Stimulated activated CD4-positive, alpha-beta T cell treated with anti-CD3 and anti-CD28 coated beads, Interleukin-4, amount 100 ng/mL, for 1 hour (primary cell): ENCODE results near the gene NEDD4L.

Experiments used
- DNase-seq: peaks from one replicate; pipeline ENCODE4 v3.0.0-alpha.2; 2020

NEDD4L gene

DNA sequence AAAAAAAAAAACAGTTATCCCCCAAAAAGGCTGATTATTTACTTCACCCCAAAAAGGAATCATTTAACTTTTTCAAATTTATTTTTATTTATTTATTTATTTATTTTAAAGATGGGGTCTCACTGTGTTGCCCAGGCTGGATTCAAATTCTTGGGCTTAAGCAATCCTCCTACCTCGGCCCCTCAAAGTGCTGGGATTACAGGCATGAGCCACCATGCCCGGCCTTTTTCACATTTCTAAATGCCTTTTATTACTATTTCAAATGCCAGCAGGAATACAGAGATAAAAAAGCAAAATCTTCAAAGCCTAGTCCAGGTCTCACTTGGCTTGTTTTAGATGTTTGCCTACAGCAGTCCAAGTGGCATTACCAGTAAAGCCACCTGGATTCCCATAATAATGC, 345.7 kb downstream of the NEDD4L start:
- DNase-seq: no peak

DNA sequence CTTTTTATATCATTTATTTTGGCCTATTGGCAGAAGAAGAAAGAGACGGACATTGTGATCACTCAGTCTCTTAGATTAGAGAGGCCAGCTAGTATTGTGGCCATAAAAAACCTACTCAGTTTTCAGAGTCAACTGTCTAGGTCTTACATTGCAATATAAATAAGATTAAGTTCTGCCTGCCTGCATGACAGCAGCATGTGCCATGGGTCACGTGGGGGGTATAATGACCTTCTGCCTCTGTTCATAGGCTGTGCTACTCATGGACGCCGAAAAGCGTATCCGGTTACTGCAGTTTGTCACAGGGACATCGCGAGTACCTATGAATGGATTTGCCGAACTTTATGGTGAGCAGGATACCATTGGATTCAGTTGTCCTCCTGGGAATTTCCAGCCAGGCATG, 346.4 kb downstream of the NEDD4L start:
- DNase-seq: no peak

DNA sequence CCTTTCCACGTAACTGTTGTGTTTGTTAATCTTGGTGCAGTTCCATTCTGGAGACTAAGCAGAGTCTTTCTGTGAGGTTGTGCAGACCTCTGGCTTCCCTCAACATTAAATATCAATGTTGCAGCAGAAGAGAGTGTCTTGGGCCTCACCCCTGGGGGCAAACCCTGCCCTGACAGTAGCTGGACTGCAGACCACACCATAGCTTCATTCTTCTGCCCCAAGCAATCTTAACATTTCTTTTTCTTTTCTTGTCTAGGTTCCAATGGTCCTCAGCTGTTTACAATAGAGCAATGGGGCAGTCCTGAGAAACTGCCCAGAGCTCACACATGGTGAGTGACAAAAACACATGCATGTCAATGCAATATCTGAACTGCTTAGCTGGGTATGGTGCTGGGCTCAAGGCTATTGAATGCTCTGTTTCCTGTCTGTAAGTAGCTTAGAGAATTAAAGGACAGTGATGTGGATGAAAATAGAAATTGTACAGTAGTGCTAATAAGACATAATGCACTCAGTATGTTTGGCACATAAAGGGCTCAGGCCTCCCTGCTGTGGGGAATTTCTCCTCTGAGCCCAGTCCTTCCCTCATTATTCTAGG, 347.3 kb downstream of the NEDD4L start:
- no peak for DNase-seq

DNA sequence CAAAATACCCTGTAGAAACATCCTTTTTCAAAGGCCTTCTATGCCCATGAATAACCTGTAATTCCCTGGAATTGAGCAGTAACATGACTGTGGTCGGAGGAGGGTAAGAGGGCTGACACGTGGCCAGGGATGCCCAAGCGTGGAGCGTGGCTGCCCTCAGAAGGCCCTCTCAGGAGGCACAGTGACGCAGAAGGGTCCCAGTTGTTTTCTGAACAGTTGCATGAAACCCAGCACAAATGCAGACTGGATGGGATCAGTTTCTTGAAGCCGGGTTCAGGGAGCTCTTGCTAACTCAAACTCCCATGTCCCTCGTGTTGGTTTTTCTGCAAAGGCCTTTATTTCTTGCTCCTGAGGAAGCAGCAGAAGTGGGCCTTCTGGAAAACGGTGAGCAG, 347.9 kb downstream of the NEDD4L start:
- no peak for DNase-seq

DNA sequence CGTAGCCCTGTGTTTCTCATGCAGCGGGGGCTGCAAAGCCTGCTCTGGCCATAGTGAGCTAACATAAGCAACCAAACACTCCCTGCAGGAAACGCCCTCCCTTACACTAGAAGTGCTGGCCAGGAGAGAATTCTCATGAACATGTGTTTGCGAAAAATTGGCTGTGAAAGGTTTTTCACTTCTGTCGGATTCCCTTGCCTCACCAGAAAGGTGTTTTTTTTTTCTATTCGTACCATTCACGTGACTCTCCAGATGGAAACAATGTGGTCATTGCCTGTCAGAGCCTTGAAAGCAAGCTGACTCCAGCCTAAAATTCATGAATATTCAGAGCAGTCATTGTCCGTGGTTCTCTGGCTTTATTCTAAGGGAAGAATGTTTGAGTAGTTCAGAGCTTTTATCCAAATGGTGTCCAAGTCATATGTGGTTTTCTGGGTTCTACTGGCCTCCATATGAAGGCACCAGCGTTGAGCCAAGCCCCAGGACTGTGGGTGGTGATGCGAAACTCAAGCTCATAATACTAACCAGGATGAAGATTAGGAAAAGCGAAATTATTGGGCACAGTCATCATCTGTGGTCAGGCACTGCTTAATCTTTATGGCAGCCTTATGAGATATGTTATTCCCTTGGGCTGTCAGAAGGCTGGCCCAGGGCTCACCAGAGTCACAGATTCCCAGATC, 348.4 kb downstream of the NEDD4L start:
- no peak for DNase-seq

DNA sequence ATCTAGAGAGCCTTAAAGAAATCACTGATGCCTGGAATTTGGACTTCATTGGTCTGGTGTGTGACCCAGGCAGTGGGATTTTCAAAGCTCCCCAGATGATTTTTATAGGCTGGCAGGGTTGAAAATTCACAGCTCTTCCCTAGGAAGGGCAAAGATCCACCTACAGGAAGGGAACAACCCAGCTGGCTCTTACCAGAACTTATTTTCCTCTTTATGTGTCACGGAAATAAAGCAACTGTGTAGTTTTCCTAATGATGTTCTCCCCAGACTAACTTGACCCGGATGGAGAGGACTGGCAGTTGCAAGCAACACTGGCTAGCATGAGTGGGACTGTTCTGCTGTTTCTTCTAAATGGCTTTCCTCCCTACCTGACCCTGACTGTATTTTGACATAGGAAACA, 349.3 kb downstream of the NEDD4L start:
- DNase-seq: no peak

DNA sequence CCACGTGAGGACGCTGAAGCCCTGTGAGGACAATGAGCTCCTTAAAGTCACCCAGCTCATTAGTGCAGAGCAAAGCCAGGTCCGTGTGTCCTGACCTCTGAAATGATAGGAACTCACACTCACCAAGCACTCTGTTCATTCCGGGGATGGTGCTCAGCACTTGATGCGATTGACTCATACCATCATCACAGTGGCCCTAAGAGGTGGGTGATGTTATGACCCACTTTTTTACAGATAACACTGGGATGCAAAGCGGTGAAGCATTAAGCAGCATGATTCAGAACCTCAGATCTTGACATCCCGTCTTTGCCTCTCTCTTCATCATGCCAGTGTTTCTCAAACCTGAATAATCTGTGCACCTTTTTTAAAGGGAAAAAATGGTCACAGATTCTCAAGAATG, 350.0 kb downstream of the NEDD4L start:
- DNase-seq: no peak

DNA sequence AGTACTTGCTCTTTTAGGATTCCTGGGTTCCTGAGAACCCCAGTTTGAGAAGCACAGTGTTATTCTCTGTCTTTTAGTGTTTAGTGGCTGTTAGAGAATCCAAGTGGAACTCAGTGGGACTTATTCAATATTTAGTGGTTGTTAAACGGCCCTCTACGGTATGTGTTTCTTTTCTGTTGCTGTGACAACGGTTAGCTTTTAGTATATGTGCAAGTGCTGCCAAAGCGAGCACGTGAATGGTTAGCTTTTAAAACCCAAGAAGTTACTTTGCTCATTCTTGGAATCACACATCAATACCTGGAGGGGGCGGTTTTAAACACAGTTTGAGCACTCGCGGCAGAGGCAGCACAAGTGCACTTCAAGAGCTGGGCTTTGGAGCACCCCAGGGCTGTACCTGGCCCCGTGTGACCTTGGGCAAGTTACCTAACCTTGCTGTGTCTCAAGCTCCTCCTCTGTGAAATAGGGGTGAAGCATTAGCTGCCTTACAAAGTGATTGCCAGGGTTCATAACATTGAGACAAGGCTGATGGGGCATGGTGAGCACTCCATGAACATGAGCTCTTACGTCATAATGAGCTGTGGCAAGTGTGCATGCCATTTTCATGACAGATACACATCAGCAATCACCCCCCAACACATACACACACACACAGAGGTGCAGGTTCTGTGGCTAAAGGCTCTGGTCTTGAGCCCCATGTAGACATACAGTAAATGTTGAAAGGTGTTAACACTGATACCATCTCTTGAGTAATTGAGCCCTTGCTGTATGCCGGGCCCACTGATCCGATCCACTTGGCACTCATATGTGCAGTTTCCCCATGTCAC, 350.8 kb downstream of the NEDD4L start:
- no peak for DNase-seq

DNA sequence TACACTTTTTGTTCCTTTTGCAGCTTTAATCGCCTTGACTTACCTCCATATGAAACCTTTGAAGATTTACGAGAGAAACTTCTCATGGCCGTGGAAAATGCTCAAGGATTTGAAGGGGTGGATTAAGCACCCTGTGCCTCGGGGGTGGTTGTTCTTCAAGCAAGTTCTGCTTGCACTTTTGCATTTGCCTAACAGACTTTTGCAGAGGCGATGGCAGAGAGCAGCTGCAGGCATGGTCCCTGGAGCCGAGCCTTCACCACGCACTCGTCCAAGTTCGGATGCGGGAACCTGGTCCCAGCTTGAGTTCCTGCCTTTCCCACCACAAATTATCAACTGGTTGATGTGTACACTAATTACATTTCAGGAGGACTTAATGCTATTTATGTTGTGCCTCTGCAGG, 352.1 kb downstream of the NEDD4L start:
- DNase-seq: no peak

DNA sequence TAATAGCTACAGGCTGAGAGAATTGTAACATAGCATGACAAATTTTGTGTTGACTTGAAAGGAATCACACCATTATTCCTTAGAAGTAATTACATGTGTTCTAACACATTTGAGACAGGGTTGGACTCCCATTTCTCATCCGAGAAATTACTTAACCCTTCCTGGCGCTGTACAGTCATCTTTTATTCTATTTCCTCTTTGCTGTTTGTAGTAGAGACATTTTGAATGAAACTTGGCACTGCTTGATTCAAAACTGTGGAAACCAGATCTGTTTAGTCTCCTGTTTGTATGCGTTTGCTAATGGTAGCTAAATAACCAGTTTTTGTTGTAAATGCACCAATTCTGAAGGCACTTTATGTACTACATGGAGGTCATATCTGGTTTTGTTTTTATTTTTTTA, 352.9 kb downstream of the NEDD4L start:
- no peak for DNase-seq

DNA sequence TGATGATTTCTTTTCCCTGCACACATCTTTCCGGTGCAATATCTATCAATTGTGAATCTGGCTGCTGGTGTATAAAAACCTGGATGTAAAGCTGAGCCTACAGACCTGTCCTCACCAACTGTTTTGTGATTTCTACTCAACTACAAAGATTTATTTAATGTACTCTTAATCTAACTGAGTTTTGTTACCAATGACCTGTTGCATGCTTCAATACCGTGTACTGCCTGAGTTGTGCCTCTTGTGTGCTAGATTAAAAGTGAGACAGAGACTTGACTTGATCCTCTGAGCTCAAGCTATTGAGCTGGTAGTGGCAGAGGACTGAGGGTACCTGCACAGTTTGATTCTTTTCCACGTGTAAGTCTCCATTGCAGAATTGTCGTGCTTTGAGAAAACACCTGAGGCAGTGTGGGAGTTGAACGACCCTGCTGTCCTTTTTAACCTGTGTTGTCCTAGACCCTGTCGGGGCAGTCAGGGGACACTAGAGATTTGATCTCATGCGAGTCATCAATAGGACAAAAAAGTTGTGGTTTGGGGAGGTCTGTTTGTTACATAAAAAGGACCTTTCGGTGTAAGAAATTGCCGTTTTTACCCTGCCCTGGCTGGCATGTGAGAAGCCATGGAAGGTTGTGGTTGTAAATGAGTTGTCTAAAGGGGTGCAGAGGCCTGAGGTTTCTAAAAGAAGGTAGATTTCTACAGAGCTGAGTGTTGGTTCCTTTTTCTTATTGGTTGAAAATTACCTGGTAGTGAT, 353.5 kb downstream of the NEDD4L start:
- no peak for DNase-seq

DNA sequence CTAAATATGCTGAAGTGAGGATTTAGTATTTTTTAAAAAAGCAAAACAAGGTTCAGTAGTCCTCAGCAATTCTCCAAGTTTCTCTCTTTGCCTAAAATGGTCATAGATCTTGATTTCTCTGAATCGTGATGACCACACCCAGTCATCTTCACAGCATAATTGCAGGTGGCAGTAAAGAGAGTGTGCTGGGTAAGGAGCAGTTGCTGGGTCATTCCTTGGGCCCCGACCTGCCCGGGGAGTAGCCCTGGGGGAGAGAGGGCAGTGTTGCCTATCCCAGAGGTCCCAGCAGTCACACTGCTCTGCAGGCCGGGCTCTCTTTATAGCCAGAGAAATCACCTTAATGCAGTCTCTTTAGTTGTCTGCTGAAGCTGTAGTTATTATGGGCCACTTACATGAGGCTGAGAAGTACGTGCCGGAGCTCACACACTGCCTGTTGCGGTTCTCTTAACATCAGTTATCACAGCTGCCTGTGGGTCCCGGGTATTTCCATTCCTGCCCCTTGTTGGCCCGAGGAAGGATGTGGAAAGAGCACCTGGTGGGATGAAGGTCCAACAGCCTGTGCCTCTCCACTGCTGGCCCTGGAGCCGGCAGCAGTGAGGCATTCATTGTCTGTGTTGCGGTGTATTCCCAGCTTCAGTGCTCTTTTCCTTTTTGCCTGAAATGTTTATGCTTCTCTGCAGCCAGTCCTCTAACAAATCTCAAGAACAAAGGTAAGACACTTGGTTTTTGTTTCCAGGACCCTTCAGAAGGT, 354.8 kb downstream of the NEDD4L start:
- DNase-seq: no peak

DNA sequence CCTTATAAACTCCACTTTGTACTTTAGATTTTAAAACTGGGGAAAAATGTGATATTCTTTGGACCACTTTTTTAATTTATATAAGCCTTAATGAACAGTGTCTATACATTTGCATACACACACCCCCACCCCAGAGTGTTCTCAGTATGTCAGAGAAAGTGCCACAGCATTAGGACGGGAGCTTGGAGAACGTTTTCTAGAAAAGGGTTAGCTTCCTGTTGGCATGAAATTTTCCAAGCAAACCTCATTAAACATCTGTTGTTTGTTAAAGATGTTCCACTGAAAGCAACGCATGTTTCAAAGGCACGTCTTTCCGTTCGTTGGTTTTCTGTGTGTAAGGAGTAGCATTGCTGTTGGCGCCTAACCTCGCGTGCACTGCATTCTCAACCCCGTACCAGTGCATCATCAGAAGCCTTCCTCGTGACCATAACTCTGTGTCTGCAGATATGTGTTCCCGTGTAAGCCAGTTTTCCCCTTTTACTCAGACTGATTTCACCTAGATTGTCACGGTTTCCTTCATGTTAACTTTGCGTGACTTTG, 356.4 kb downstream of the NEDD4L start:
- DNase-seq: peak; percentile 24

DNA sequence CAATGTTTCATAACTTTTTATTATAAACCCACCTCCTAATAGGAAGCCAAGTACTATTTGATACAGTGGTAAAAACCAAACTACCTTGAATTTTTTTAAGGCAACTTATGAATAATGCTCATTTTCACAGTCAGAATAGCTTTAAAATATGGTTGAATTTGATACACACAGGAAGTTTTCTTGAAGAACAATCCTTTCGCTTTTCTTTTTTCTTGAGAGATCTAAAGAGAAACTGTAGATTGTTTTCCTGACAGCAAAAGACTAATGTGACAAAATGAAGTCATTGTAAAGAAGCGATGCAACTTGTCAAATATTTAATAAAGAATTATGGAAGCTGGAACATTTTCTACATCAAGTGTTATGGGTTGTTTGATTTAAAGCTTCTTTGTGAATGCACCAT, 357.2 kb downstream of the NEDD4L start:
- no peak for DNase-seq

DNA sequence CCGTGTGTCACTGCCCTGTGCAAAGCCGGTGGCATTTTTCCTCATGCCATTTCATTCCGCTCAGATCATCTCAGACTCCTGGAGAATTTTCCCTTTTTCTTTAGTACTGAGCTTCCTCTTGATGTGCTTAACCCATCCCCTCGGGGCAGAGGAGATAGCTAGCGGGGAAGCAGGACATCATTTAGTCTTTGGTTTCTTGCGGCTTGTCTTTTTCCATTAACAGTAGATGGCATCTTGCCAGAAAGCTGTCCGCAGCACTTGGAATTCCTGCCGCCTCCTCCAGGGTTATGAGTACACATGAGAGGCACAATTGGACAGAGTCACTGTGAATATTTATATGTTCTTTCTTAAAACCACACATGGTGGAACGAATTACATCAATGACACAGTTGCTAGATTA, 358.2 kb downstream of the NEDD4L start:
- no peak for DNase-seq

DNA sequence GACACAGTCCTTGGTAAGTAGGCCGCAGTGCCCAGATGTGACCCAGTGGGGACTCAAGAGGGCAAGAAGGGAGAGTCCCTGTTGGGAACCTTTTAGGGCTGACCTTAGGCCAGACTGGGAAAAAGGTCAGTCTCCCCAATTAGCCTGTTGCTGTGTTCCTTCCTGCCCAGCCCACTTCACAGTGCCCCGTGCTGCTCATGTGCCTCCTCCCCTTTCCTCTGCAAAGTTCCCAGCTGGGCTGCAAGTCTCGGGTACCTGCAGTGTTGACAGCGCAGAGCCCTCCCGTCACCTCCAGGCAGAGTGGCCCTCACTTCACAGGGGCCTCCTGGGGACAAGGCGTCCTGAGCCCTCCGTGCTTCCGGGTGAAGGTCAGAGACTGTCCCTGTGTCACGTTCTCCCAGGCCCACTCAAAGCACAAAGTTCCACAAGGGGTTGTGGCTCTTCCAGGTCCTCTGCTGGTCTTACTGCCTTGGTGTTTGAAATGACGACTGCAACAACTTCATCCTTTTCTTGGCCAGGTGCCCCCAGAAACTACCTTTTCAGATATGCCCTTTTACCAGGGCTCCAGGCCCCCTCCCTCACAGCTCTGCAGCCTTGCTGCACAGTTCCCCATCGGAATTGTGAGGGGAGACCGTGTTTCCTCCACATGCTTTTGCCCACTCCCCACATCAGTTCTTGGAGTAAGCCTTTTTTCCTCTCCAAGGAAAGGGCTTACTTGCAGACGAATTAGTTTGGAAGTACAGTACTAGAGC, 359.1 kb downstream of the NEDD4L start:
- no peak for DNase-seq

DNA sequence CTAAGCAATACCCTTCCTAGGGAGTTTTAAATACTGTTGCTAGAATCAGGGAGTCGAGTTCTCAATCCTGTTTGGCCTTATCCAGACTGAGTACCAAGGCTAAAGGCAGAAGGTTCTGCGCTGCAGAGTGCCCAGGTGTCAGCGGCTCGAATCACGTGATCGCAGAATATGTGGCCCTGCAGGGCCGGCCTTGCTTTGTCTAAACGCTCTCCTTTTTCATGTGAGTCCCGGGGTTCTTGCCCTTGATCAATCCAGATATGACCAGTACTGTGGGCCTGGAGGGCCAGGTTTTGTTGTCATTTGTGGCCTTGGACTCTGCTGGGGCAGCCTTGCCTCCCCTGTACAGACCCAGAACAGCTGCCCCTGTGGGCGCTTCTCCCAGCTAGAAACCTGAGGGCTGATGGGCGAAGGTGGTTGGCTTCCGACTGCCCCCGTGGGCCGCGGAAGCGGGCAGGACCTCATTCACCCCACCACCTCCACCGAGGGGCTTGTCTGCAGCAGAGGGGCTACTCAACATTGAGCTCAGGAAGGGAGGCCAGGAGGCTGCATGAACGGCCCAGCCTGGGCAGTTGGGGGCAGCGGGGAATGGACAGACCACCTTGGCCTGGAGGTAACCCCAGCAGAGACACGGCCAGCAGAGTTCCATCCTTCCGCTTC, 359.9 kb downstream of the NEDD4L start:
- DNase-seq: no peak

DNA sequence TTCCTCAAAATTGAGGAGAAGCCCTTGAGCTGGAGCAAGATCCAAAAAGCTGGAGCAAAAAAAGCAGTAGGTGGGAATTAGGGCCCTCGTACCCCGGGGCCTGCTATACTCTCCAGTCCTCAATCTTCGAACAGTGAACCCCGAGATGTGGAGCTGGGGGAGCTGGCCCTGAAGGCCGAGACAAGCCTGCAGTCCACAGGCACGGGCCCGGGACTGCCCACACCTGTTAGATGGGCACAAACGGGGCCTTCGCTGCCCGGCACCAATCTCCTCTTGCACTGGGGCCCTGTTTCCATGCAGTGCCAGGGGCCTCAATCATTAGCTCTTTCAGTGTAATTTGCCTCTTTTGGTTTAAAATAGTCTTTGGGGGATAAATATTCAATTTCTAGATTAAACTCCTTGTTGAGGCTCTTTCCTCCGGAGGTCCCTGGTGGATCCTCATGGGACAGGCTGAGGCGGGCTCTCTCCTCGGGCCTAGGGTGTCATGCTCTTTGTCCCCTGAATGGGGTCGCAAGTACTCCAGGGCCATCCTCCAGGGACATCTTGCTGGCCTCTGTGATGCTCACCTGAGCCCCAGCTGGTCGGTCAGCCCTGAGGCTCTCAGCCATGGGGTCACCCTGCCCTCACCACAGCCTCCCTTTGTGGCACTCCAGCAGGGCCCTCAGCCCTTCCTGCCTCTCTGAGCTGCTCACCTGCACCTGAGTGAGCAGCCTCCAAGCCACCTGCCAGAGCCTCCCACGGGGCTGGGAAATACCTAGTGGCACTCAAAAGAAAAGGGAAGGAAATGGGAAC, 361.3 kb downstream of the NEDD4L start:
- DNase-seq: no peak

DNA sequence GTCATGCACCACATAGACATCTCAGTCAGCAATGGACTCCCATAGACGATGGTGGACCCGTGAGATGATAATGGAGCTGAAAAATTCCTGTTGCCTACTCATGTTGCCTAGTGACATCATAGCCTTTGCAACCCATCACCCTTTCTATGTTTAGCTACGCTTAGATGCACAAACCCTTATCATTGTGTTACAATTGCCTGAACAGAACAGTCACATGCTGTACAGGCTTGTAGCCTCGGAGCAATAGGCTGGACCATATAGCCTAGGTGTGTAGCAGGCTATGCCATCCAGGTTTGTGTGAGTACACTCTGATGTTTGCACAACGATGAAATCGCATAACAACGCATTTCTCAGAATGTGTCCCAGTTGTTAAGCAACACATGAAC, 363.2 kb downstream of the NEDD4L start:
- DNase-seq: no peak

DNA sequence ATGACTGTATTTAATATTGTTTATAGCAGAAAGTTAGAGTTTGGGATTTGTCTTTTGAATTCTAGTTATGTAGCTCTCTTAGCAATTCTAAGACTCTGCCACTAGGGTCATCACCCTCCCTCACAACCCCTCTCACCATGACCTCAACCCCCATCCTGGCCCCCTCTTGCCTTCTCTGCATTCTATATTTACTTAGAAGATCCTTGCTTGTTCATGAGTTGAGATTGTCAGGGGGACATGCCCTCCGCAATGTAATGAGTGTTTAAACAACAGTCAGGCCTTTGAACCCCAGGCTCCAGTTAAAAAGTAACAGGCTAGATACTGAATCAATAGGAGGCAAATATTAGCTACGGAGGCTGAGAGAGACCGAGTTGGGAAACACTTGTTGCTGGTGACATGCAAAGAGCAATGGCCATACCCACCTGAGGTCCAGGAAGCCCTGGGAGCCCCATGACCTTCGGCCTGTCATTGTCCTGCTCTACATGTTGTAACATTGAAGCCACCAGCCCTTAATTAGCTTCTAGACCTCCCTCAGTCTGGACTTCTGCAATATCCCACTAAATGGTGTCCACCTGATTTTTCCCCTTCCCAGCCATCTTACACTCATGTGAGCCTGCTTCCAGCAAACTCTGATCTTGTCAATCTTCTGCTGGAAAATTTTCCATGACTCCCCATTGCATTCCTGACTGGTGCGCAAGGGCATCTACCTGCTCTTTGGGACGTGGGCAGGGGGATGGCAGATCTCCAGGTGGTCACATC, 363.8 kb downstream of the NEDD4L start:
- no peak for DNase-seq
